Fibroblast of skin of abdomen (primary cell): ENCODE data around the gene FAM83D.

Source experiments
- DNase-seq: peaks from one replicate; pipeline ENCODE4 v3.0.0-alpha.2; 2013

FAM83D gene

DNA sequence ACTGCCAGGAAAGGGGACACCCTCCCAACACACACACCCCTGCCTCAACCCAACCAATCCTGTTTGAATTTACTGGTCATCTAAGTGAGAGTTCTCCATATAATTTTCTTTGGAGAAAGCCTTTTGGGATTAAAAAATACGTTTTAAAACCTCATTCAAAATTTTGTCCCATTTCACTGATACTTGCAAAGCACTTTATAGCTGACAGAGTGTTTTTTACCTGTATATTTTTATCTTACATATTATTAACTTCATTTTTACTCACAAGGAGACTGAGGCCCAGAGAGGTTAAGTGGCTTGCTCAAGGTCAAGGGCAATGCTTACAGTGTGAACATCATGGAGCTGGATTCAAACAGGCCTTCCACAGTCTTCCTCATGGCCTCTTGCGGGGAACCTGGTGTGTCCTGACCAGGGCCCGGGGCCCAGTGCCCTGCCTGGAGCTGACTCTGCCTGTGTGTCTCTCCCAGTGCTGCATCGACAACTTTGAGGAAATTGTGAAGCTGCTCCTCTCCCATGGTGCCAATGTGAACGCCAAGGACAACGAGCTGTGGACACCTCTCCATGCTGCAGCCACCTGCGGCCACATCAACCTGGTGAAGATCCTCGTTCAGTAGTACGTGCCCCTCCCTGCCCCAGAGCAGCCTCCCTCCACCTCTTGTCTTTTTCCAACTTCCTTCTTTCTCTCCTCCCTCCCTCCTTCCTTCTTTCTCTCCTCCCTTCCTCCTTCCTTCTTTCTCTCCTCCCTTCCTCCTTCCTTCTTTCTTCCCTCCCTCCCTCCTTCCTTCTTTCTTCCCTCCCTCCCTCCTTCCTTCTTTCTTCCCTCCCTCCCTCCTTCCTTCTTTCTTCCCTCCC lies 30.9 kb upstream of the FAM83D start:
- DNase-seq = no peak

DNA sequence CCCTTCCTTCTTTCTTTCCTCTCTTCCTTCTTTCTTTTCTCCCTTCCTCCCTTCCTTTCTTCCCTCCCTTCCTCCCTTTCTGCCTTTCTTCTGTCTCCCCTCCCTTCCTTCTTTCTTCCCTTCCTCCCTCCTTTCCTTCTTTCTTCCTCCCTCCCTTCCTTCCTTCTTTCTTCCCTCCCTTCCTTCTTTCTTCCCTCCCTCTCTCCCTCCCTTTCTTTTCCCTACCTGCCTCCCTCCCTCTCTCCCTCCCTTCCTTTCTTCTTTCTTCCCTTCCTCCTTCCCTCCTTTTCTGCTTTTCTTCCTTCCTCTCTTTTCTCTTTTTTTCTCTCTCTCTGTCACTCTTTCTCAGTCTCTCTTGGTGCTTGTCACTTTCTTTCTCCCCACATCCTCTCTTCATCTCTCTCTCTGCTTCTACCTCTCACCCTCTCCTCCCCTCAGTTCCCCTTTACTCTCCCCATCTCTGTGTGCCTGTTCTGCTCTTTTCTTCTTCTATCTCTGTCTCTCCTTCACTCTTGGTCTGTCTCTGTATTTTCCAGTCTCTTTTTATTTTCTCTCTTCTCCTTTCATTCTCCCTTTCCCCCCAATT lies 30.1 kb upstream of the FAM83D start:
- DNase-seq = no peak

DNA sequence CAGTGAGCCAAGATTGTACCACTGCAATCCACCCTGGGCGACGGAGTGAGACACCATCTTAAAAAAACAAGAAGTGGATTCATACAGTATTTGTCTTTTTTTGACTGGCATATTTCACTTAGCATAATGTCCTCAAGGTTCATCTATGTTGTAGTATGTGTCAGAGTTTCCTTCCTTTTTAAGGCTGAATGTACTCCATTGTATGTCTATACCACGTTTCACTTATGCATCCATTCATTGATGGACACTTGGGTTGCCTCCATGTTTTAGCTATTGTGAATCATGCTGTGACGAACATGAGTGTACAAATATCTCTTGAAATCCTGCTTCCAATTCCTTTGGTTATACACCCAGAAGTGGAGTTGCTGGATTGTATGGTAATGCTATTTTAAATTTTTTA lies 28.9 kb upstream of the FAM83D start:
- no peak for DNase-seq

DNA sequence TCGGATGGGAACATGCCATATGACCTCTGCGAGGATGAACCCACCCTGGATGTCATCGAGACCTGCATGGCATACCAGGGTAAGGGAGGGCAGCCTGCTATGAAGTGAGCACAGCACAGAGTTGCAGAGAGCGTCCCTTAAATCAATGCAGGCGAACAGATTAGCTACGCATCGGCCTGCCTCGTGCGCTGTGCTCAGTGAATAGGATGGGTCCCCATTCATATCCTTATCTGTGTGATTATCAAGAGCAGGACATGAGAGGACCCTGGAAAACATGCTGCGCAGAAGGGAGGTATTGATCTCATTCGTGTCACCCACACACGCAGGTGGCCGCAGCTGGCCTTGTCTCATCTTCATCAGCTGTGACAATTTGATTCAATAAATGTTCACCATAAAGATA lies 25.6 kb upstream of the FAM83D start:
- DNase-seq = no peak

DNA sequence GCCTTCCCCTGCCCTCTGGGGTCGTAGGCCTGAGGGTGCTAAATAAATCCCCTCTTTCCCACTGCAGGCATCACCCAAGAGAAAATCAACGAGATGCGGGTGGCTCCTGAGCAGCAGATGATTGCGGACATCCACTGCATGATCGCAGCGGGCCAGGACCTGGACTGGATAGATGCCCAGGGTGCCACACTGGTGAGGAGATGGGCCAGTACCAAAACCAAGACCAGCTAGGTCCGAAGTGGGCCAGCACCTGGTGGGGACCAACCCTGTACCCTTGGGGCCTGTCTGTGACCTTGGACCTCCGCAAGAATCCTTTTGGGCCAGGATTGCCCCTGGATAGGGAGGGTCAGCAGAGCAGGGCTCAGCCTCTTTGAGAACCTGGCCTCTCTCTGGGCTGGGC lies 23.6 kb upstream of the FAM83D start:
- DNase-seq = no peak

DNA sequence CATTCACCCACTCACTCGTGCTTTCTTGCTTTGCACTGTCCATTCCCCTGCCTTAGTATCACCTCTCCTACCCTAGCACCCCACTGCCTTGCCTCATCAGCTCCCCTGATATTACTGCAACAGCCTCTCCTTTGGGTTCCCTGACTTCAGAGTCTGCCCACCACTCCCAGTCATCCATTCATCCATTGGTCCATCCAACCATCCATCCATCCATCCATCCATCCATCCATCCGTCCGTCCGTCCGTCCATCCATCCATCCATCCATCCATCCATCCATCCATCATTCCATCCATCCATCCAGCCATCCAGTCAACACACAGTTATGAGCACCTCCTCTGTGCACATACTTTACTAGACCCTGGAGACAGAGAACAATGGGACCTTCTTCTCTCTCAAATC lies 22.9 kb upstream of the FAM83D start:
- no peak for DNase-seq

DNA sequence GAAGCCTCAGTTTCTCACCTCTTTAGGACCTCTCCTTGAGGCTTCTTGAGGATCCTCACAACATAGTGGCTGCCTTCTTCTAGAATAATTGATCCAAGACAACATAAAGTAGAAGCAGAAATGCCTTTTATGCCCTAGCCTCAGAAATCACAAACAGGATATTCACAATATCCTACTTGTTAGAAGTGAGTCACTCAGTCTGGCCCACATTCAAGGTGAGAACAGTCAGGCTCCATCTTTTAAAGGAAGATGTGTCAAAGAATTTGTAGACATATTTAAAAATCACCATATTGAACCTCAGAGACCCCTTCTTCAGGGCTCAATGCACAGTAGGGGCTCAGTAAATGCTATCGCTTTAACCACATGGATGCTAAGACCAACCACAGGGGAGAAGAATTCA lies 20.8 kb upstream of the FAM83D start:
- DNase-seq = no peak

DNA sequence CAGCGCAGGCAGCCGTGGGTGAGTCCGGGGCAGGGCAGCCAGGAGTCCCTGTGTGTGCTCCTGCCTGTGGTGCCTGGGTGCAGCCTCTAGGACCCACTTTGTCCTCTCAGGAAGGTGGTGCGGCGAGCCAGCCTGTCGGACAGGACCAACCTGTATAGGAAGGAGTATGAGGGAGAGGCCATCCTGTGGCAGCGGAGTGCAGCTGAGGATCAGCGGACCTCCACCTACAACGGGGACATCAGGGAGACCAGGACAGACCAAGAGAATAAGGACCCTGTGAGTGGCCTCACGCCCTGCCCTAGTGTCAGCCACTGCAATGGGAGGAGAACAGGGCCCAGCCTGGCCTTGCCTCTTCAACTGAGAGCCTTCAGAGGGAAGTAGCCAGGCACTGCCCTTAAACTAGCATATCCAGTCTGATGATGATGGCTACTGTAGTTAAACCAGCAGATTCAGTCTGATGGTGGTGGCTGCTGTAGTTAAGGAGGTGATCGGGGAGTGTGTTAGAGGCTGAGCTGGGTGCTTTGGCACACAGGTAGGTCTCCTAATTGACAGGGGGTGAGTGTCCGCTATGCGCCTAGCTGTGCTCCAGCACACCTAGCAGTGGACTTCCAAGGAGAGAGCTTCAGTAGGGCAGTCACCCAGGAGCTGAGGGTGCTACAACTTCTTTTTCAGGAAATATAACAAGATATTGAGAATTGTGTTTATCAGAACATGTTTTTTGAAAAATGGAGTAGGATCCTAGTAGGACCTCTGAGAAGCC lies 18.1 kb upstream of the FAM83D start:
- DNase-seq = no peak

DNA sequence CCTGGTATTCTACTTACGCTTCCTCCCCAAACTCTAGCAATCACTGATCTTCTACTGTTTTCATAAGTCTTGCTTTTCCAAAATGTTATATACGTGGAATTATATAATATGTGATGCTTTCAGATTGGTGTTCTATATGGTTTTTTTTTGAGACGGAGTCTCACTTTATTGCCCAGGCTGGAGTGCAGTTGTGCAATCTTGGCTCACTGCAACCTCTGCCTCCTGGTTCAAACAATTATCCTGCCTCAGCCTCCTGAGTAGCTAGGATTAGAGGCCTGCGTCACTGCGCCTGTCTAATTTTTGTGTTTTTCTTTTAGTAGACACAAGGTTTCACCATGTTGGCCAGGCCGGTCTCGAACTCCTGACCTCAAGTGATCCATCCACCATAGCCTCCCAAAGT lies 10.9 kb upstream of the FAM83D start:
- no peak for DNase-seq

DNA sequence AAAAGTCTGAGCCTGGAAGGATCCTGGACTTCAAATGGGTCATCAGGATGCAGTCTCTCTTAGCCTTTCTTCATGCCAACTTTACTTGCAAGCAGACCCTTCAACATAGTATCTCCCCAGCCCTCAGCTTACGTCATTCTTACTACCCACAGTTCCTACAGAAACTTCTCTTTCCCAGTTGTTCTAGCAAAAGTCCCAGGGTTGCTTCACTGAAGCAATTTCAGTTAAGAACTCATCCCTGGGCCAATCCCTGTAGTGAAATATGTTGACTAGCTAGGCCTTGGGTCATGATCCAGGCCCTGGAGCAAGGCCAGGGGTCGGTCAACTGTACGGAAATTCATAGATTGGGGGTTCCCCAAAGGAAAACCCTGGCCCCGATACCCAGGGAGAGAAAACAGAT lies 8.6 kb upstream of the FAM83D start:
- DNase-seq = no peak

DNA sequence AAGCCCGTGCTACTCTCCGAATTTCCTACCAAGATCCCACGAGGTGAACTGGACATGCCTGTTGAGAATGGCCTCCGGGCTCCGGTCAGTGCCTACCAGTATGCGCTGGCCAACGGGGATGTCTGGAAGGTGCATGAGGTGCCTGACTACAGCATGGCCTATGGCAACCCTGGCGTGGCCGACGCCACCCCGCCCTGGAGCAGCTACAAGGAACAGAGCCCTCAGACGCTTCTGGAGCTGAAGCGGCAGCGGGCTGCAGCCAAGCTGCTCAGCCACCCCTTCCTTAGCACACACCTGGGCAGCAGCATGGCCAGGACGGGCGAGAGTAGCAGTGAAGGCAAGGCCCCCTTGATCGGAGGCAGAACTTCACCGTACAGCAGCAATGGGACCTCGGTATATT lies 8.0 kb upstream of the FAM83D start:
- DNase-seq = no peak

DNA sequence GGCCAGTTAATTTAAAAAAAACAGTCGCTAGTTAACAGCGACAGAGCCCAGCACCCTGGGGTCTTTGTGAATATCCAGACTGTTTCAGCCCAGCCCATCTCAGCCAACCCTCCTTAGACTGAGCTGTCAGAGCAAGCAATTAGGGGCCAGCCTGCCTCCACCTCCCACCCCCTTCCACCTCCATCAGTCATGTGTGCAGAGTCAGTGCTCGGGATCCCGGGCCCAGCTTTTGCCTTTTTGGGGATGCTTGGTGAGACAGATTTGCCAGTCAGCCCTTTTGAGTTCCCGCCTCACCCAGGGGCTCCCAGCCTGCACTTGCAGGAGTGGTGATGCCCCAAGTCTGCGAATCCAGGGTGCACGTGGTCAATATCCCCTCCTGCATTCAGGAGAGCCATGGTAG lies 6.5 kb upstream of the FAM83D start:
- DNase-seq = no peak

DNA sequence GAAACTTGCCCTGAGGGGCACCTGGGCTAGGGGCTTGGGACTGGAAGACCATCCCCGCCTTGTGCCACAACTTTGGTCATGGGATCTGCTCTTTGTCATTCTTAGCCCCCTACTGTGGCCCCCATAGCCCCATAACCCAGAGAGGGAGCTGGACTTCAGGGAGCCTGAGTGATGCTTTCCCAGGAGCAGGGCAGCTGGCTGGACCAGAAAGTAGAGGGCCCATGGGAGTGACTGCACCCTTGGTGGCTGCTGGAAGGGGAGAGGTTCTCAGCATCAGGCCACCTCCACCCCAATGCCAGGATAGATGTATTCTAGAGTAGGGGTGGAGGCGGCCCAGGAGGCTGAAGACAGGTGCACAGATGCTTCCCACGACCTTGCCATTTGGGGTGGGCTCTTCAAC lies 5.8 kb upstream of the FAM83D start:
- DNase-seq = no peak

DNA sequence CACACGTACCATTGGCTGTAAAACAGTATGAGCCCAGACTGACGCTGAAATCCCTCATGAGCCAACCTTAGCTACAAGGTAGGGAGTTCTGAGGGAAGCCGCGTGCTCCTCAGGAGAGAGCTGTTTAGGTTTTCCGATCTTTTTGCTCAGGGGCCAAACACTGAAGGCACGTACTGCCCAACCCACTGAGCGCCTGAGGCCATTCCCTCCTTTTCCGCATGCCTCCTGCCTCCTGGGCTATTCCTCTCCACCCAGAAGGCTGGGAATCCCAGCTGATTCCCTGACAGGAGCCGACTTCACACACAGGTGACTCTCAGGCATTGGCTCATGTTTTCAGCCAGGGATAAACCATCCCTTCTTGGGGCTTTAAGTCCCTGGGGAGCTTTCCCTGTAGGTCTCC lies 5.4 kb upstream of the FAM83D start:
- no peak for DNase-seq

DNA sequence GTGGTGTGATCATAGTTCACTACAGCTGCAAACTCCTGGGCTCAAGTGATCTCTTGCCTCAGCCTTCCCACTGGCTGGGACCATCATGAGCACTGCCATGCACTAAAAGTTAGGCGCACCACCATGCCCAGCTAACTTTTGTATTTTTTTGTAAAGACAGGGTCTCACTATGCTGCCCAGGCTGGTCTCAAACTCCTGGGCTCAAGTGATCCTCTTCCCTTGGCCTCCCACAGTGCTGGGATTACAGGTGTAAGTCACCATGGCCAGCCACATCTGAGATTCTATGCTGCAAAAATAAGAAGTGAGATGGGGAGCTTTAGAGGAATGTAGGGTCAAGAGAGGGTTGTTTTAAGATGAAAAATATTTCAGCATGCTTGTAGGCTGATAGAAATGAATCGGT lies 1.5 kb upstream of the FAM83D start:
- no peak for DNase-seq

DNA sequence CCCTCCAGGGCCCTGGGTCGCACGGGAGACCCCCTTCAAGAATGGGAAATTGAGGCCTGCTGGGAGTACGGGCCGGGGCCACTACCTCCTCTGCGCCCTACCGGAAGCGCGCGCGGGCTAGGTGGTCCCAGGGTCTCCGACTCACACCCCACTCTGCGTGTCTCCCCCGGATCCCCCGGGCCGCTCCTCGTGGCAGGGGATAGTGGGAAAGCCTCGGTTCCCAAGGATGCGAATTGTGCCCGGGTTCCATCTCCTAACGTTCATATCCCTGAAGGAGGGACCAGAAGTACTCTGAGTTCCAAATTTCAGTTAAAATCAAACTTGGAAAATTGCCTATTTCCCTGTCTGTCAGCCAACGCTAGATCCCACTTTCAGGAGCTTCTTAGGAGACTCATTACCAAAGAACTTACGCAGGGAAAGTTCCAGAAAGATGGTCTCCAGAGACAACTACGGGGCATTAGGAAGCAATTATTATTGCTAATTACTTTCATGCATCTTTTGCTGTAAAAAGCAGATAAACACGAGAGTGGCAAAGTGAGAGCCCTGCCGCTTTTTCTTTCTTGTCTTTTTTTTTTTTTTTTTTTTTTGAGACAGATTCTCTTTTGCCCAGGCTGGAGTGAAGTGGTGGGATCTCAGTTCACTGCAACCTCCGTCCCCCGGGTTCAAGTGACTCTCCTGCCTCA lies 858 bp downstream of the FAM83D start:
- peak; percentile 36 for DNase-seq

DNA sequence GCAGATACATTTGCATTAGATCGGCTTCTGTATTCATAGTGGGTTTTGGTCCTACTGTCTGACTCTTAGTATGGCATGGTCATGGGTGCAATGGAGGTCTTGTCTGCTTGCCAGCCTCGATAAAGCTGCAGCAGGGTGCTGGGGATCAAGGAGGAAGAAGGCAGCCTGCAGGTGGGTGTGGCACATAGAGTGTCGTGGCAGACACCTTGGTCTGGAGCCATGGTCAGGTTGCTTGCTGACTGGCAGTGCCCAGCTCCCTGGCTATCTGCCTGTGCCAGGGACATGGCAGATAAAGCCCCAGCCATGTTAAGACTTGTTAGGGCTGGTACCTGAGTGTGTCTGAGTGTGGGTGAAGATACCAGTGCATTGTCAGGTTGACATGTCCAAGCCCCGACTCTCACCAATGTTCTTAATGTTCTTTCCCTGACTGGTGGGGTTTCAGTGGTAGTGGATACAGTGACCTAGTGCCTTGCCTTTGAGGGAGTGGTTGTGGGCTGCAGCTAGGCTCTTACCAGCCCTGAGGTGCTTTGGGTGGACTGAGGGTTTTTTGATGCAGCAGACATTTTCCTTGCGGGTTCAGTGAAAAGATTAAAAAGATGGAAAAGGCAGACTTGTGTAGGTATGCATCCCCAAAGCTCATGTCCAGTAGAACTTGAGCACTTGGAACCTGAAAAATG lies 1.8 kb downstream of the FAM83D start:
- DNase-seq = no peak

DNA sequence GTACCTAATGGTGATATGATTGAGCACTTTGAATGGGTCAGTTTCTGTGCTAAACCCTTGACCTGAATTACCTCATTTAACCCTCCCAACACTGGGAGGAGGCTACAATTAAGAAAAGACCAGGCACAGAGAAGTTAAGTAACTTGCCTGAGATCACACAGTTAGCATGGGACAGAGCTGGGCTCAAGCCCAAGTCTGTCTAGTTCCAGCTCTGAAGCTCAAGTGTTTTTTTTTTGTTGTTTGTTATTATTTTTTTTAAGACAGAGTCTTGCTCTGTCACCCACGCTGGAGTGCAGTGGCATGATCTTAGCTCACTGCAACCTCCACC lies 4.0 kb downstream of the FAM83D start:
- DNase-seq = no peak

DNA sequence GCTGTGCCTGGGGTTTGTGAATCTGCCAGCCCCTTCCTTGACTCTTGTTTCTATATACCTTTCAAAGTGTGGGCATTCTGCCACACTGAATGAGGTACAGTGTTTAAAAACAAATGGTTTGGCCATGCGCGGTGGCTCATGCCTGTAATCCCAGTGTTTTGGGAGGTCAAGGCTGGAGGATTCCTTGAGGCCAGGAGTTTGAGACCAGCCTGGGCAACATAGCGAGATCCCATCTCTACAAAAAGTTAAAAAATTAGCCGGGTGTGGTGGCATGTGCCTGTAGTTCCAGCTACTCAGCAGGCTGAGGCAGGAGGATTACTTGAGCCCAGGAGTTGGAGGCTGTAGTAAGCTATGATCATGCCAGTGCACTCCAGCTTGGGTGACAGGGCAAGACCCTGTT lies 5.8 kb downstream of the FAM83D start:
- DNase-seq = no peak

DNA sequence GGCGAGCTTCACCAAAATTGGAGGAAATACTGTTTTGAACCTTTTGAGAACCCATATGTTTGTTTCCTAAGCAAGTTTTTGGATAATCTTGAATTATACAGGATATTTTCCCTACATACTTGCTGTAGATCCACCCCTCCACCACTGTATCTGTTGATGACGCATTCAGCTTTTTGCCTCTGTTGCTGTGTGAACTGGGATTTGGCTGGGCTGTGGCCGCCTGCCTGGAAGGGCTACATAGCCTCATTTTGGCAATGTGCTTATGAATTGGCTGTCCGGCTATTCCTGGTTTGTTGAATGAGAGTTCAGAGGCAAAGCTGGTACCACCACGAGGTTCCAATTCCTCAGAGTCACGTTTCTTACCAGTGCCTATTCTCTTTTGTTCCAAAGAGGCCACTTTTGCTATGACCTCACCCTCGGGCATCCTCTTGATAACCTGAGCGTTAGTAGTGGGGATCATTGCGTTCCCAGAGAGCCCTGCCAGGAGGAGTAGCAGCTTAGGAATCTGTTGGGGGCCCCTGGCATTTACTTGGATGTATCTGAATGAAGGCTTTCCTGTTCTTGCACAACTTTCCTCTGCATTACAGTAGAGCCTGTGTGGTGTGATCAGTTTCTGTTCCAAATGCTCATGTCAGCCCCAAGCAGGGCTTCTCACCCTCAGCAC lies 6.4 kb downstream of the FAM83D start:
- DNase-seq = peak; percentile 55

DNA sequence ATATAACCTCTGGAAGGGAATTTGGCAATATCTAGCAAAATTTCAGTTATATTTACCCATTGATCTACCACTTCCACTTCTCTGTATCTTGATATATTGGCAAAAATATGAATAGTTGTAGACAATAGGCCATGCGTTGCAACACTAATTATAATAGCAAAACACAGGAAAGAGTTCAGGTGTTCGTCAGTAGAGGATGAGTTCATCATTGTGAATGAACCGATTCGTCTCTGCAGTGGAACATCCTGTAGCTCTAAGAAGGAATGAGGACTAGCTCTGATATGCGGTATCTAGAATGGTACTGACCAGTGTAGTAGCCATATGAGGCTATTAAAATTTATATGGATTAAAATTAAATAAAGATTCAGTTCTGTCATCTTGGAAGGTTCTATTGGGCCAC lies 8.3 kb downstream of the FAM83D start:
- DNase-seq = no peak

DNA sequence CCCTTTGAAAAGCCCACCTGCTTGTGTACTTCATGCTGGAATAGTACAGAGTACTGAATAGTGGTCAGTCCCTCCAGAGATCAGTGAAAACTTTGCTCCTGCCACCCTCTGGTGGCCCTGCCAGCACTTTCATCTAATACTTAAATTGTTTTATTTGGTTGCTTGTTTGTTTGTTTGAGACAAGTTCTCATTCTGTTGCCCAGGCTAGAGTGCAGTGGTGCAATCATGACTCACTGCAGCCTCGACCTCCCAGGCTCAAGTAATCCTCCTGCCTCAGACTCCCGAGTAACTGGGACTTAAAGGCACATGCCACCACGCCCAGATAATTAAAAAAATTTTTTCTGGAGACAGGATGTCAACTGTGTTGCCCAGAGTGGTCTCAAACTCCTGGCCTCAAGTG lies 9.1 kb downstream of the FAM83D start:
- no peak for DNase-seq
